H1 (cell line): Measurements from ENCODE around the gene MEGF11. TPM values are rescaled to one million over a fixed set of nuclear protein-coding genes. Genes with fewer than 3 reads are reported as not detected.

ENCODE experiments used
- CTCF ChIA-PET: fragments of 300-600 bp; sonication (Branson Sonifier 250); formaldehyde crosslinking; loops from one replicate; lab custom pipeline; 2021; ENCODE audit not compliant: partially characterized antibody; lab: Charles Lee
- POLR2A ChIA-PET: fragments of 300-600 bp; sonication (Branson Sonifier 250); formaldehyde crosslinking; loops from one replicate; lab custom pipeline; 2021; ENCODE audit warnings: inconsistent platforms; ENCODE audit not compliant: partially characterized antibody; lab: Charles Lee
- DNase-seq, 2 experiments: peaks; one replicate each; pipeline versions ENCODE4 v3.0.0 to v3.0.0-alpha.2; 2010 to 2022; ENCODE audit warnings: low spot score in 2 of 2, low read depth in 1 of 2, mixed read lengths in 1 of 2
- FAIRE-seq: peaks from 2 replicates; lab custom pipeline; 2011; peaks lifted over from hg19 to GRCh38; lab: Jason Lieb, UNC
- H2AFZ ChIP-seq: 2 replicates; pipeline ENCODE4 v1.8.1; 2012; ENCODE audit warnings: low read length, inconsistent platforms
- H2AK5ac ChIP-seq: 2 replicates; pipeline ENCODE4 v1.6.1; 2013; ENCODE audit warnings: low read depth, low read length
- H2BK120ac ChIP-seq: replicated peaks from 2 replicates; pipeline ENCODE3; 2013; ENCODE audit warnings: low read depth, low read length, inconsistent platforms
- H2BK12ac ChIP-seq: 2 replicates; pipeline ENCODE4 v1.6.1; 2013; ENCODE audit warnings: low read depth, low read length
- H2BK15ac ChIP-seq: 2 replicates; pipeline ENCODE4 v1.6.1; 2013; ENCODE audit warnings: low read length
- H2BK20ac ChIP-seq: 2 replicates; pipeline ENCODE4 v1.6.1; 2013; ENCODE audit warnings: low read length
- H2BK5ac ChIP-seq: 2 replicates; pipeline ENCODE4 v1.6.1; 2013; ENCODE audit warnings: low read depth, low read length
- H3K14ac ChIP-seq: 2 replicates; pipeline ENCODE4 v1.6.1; 2013; ENCODE audit warnings: inconsistent platforms; ENCODE audit not compliant: insufficient read length
- H3K18ac ChIP-seq: 2 replicates; pipeline ENCODE4 v1.6.1; 2013; ENCODE audit warnings: low read length; ENCODE audit errors: extremely low read depth
- H3K23ac ChIP-seq: 2 replicates; pipeline ENCODE4 v1.6.1; 2013; ENCODE audit warnings: inconsistent platforms; ENCODE audit not compliant: insufficient read length
- H3K23me2 ChIP-seq: 2 replicates; pipeline ENCODE4 v1.6.1; 2013; ENCODE audit warnings: low read depth, low read length
- H3K27ac ChIP-seq: 2 replicates; pipeline ENCODE4 v1.6.1; 2011; ENCODE audit warnings: low read depth, low read length, inconsistent platforms
- H3K27me3 ChIP-seq, 4 experiments: replicated peaks in 1 of 4; 1 replicate in 1 of 4; 2 replicates in 3 of 4; pipeline versions ENCODE4 v1.6.1 to v1.8.1; 2011 to 2013; ENCODE audit warnings: low read length in 3 of 4, mild to moderate bottlenecking in 3 of 4, inconsistent platforms in 2 of 4, mixed read lengths in 2 of 4, moderate library complexity in 1 of 4; ENCODE audit not compliant: control insufficient read depth in 3 of 4, insufficient read depth in 3 of 4; ENCODE audit errors: extremely low read depth in 1 of 4
- H3K36me3 ChIP-seq, 4 experiments: 2 replicates each; pipeline versions ENCODE4 v1.6.1 to v1.8.1; 2011 to 2013; ENCODE audit warnings: mild to moderate bottlenecking in 4 of 4, low read length in 3 of 4, moderate library complexity in 2 of 4, control low read depth in 1 of 4, inconsistent platforms in 1 of 4; ENCODE audit not compliant: insufficient read depth in 4 of 4, control insufficient read depth in 2 of 4
- H3K4ac ChIP-seq: replicated peaks from 2 replicates; pipeline ENCODE3; 2013; ENCODE audit warnings: low read length, low read depth, mixed read lengths, inconsistent platforms; ENCODE audit not compliant: insufficient read length
- H3K4me1 ChIP-seq, 4 experiments: replicated peaks in 1 of 4; 1 replicate in 1 of 4; 2 replicates in 3 of 4; pipeline versions ENCODE4 v1.6.1 to v1.8.1; 2011 to 2013; ENCODE audit warnings: low read length in 3 of 4, inconsistent platforms in 2 of 4, mixed read lengths in 1 of 4; ENCODE audit not compliant: insufficient read depth in 4 of 4, control insufficient read depth in 3 of 4
- H3K4me2 ChIP-seq, 2 experiments: 2 replicates each; pipeline versions ENCODE4 v1.6.1 to v1.8.1; 2011 to 2013; ENCODE audit warnings: low read depth in 2 of 2, low read length in 2 of 2, control low read depth in 1 of 2, inconsistent platforms in 1 of 2, mild to moderate bottlenecking in 1 of 2; ENCODE audit not compliant: insufficient read depth in 1 of 2
- H3K4me3 ChIP-seq, 4 experiments: fragments of 200-600, 300-600 bp in 1 of 4; sonication (generic), shearing (Covaris generic), sonication (Bioruptor Twin) in 1 of 4; 2 replicates each; pipeline versions ENCODE4 v1.5.1 to v1.8.1; 2011 to 2016; ENCODE audit warnings: low read length in 4 of 4, low read depth in 3 of 4, control low read depth in 2 of 4, inconsistent platforms in 2 of 4, mild to moderate bottlenecking in 2 of 4, mixed read lengths in 1 of 4, moderate library complexity in 1 of 4; ENCODE audit not compliant: insufficient read depth in 2 of 4; ENCODE audit errors: extremely low read depth in 1 of 4
- H3K56ac ChIP-seq: replicated peaks from 2 replicates; pipeline ENCODE3; 2013; ENCODE audit warnings: low read depth, mild to moderate bottlenecking, mixed read lengths, low read length, inconsistent platforms; ENCODE audit not compliant: insufficient read length
- H3K79me1 ChIP-seq: 2 replicates; pipeline ENCODE4 v1.6.1; 2013; ENCODE audit warnings: low read depth, low read length, control low read depth
- H3K79me2 ChIP-seq, 2 experiments: 2 replicates each; pipeline versions ENCODE4 v1.6.1 to v1.8.1; 2012 to 2013; ENCODE audit warnings: low read length in 2 of 2, mild to moderate bottlenecking in 2 of 2, inconsistent platforms in 1 of 2; ENCODE audit not compliant: insufficient read depth in 2 of 2, control insufficient read depth in 1 of 2
- H3K9ac ChIP-seq, 4 experiments: replicated peaks in 1 of 4; 1 replicate in 1 of 4; 2 replicates in 3 of 4; pipeline versions ENCODE4 v1.6.1 to v1.8.1; 2011 to 2013; ENCODE audit warnings: low read depth in 3 of 4, low read length in 3 of 4, control low read depth in 2 of 4, mild to moderate bottlenecking in 2 of 4, moderate library complexity in 2 of 4, inconsistent platforms in 1 of 4; ENCODE audit errors: extremely low read depth in 1 of 4
- H3K9me3 ChIP-seq, 2 experiments: 2 replicates each; pipeline versions ENCODE4 v1.6.1 to v1.8.1; 2012 to 2013; ENCODE audit warnings: mild to moderate bottlenecking in 2 of 2, moderate library complexity in 2 of 2, control low read depth in 1 of 2, inconsistent platforms in 1 of 2, low read depth in 1 of 2, low read length in 1 of 2, mixed read lengths in 1 of 2; ENCODE audit not compliant: insufficient read depth in 2 of 2
- H4K20me1 ChIP-seq, 2 experiments: replicated peaks in 1 of 2; 2 replicates each; pipeline versions ENCODE3 to v1.8.1; 2011 to 2013; ENCODE audit warnings: inconsistent platforms in 2 of 2, low read length in 2 of 2, mild to moderate bottlenecking in 1 of 2; ENCODE audit not compliant: insufficient read depth in 2 of 2, control insufficient read depth in 1 of 2
- H4K5ac ChIP-seq: 2 replicates; pipeline ENCODE4 v1.6.1; 2013; ENCODE audit warnings: low read length, low read depth, mixed read lengths, inconsistent platforms; ENCODE audit not compliant: insufficient read length
- H4K8ac ChIP-seq: 2 replicates; pipeline ENCODE4 v1.8.0; 2013; ENCODE audit warnings: mild to moderate bottlenecking, moderate library complexity, low read length, inconsistent platforms; ENCODE audit not compliant: insufficient read depth; ENCODE audit errors: extremely low read depth
- H4K91ac ChIP-seq: replicated peaks from 2 replicates; pipeline ENCODE3; 2013; ENCODE audit warnings: low read length, mixed read lengths, inconsistent platforms; ENCODE audit not compliant: insufficient read length
- BRCA1 ChIP-seq: IDR thresholded peaks from 2 replicates; pipeline ENCODE4 v1.6.1; 2012; ENCODE audit warnings: low read depth, low read length, improper control_type of control experiment
- KDM1A ChIP-seq: fragments of 200-600, 300-600 bp; sonication (generic); IDR thresholded peaks from 2 replicates; pipeline ENCODE4 v1.7.1; 2016; ENCODE audit warnings: mild to moderate bottlenecking, low read length, borderline replicate concordance
- KDM5A ChIP-seq: fragments of 200-600 bp; IDR thresholded peaks from 2 replicates; pipeline ENCODE4 v1.7.1; 2012; ENCODE audit warnings: mild to moderate bottlenecking, low read length, inconsistent platforms, mixed read lengths
- NANOG ChIP-seq: IDR thresholded peaks from 2 replicates; pipeline ENCODE4 v1.6.1; 2011; ENCODE audit warnings: low read length, low read depth, mild to moderate bottlenecking, inconsistent platforms; ENCODE audit not compliant: insufficient read depth, poor library complexity, severe bottlenecking
- POLR2AphosphoS5 ChIP-seq: IDR thresholded peaks from 2 replicates; pipeline ENCODE4 v1.6.1; 2011; ENCODE audit warnings: low read depth, low read length
- RFX5 ChIP-seq: IDR thresholded peaks from 2 replicates; pipeline ENCODE4 v1.6.1; 2011; ENCODE audit warnings: low read depth, low read length, improper control_type of control experiment, borderline replicate concordance
- YY1 ChIP-seq: IDR thresholded peaks from 2 replicates; pipeline ENCODE4 v1.6.1; 2011; ENCODE audit warnings: low read depth, mild to moderate bottlenecking, low read length
- ZNF274 ChIP-seq: IDR thresholded peaks from 2 replicates; pipeline ENCODE4 v1.7.0; 2012; ENCODE audit warnings: low read length, borderline replicate concordance; ENCODE audit errors: extremely low read depth
- WGBS, 2 experiments: shearing (Covaris generic) in 1 of 2; methylation state at CpG; one replicate each; pipeline versions ENCODE4 v1.1.6 to v1.1.7; 2013 to 2015; ENCODE audit warnings: low lambda C conversion rate in 2 of 2, mixed read lengths in 2 of 2, inconsistent platforms in 1 of 2, low coverage in 1 of 2, missing lambda C conversion rate in 1 of 2; ENCODE audit not compliant: insufficient replicate concordance in 2 of 2, insufficient coverage in 1 of 2, insufficient read length in 1 of 2; ENCODE audit errors: extremely low coverage in 1 of 2, missing lambda C conversion rate in 1 of 2; 5-methylcytosine and 5-hydroxymethylcytosine counted together
- polyA plus RNA-seq, 7 experiments: library from polyadenylated mRNA; depleted of rRNA in 3 of 7; stranded (reverse) in 5 of 7; unstranded in 2 of 7; fragments of >200 nt in 5 of 7; fragments of 200-250 nt in 2 of 7; gene quantifications; 1 replicate in 5 of 7; 2 replicates in 1 of 7; 4 replicates in 1 of 7; pipeline versions ENCODE4 v1.2.1 to v1.2.3, GENCODE V29; 2011 to 2013; ENCODE audit warnings: missing spikeins in 2 of 7, mixed read lengths in 2 of 7
- total RNA-seq: library from RNA; stranded (reverse); fragmentation: NEBNext Ultra II Directional; extraction: Animal tissue kit (Norgen Biotek cat#: 25700); gene quantifications from 2 replicates; pipeline ENCODE4 v1.2.1, GENCODE V29; 2021

Gene MEGF11
- total and polyA plus RNA-seq, 2 of the 8 experiments (the other 6 are each of a cell fraction or from before 2014, with no cell fraction given), result 4.4 to 4.8 TPM

GRCh38 chr15:66070220-66070934 lies 183.2 kb downstream of the MEGF11 start:
- Histone ChIP-seq H4K5ac (no peak overlapping the region), H3K27ac (no peak overlapping the region), H3K23me2 (no peaks in the 10 kb centered on the region), H3K9me3 (no peaks in the 10 kb centered on the region), H3K27me3 (no peaks in the 10 kb centered on the region), H3K4me1 (peaks cover 14 to 43% (median 30%) of the 10 kb centered on the region in 4 experiments), H3K14ac (no peak overlapping the region), H3K18ac (peak overlapping the region; percentile 14; the same call in 1 of the 2 replicates), H2BK20ac (peak overlapping the region; percentile 17), H2AFZ (no peak overlapping the region), H2BK120ac (no peak overlapping the region), H3K4me3 (no peak overlapping the region), H4K20me1 (no peaks in the 10 kb centered on the region), H3K4me2 (no peak overlapping the region), H3K9ac (no peak overlapping the region), H2BK15ac (peak overlapping the region; percentile 73), H4K91ac (no peak overlapping the region), H2BK5ac (no peak overlapping the region), H2BK12ac (peak overlapping the region; percentile 41; the same call in 1 of the 2 replicates), H3K79me1 (no peaks in the 10 kb centered on the region), H3K4ac (no peak overlapping the region), H2AK5ac (no peak overlapping the region), H3K79me2 (no peaks in the 10 kb centered on the region), H3K23ac (no peak overlapping the region), H3K56ac (no peak overlapping the region), H3K36me3 (no peaks in the 10 kb centered on the region), H4K8ac (no peak overlapping the region)
- ChIA-PET CTCF (interaction anchor here (0.6 to 7.5 kb wide), 4 partner anchors 11 to 44 kb away, joined by 3 to 46 read pairs (median 4); no protein-coding TSS in a partner anchor), POLR2A (interaction anchor here (0.6 to 1.0 kb wide), 3 partner anchors 8 to 312 kb away, joined by 3 to 4 read pairs (median 3); no protein-coding TSS in a partner anchor)
- TF ChIP-seq KDM5A, result no peak
- no peak for TF ChIP-seq ZNF274
- TF ChIP-seq BRCA1, result no peak
- no peak for TF ChIP-seq NANOG
- no peak for TF ChIP-seq POLR2AphosphoS5
- no peak for TF ChIP-seq RFX5
- TF ChIP-seq YY1, result no peak
- TF ChIP-seq KDM1A, result 0 out of 2 replicates have a peak, but pooled peaks have one; percentile 62
- DNase-seq (no peak), FAIRE-seq (no peak)
- WGBS, 2 experiments, result 90% methylated on average over 7 of the region's 7 CpGs; no CpG with 5 or more reads in 1 of the 2 experiments
